K562 (cell line): Measurements from ENCODE around the gene MYBPHL. TPM values are rescaled to one million over a fixed set of nuclear protein-coding genes. Genes with fewer than 3 reads are reported as not detected.

Experiments used
- BCL6 ChIP-seq: fragments of 250-450 bp; sonication (Bioruptor Pico); IDR thresholded peaks from 2 replicates; pipeline ENCODE4 v1.4.0; 2020
- CBFA2T3 ChIP-seq: fragments of 450-650 bp; IDR thresholded peaks from 2 replicates; pipeline ENCODE4 v1.6.1; 2017
- CC2D1A ChIP-seq: fragments of 450-650 bp; IDR thresholded peaks from 2 replicates; pipeline ENCODE4 v1.6.1; 2017; ENCODE audit warnings: mild to moderate bottlenecking
- CEBPB ChIP-seq: fragments of 450-650 bp; IDR thresholded peaks from 2 replicates; pipeline ENCODE4 v1.6.1; 2016; ENCODE audit warnings: missing genetic modification characterization, missing compliant biosample characterization
- CSDE1 ChIP-seq, 2 experiments: fragments of 450-650 bp; IDR thresholded peaks; 2 replicates each; pipeline ENCODE4 v1.6.1; 2016; ENCODE audit warnings: mild to moderate bottlenecking in 1 of 2
- DMBX1 ChIP-seq: fragments of 250-450 bp; sonication (Bioruptor Pico); IDR thresholded peaks from 2 replicates; pipeline ENCODE4 v1.8.0; 2022; ENCODE audit warnings: inconsistent platforms, mild to moderate bottlenecking, moderate library complexity, borderline replicate concordance
- E2F3 ChIP-seq: fragments of 250-450 bp; sonication (Bioruptor Pico); IDR thresholded peaks from 2 replicates; pipeline ENCODE4 v1.4.0; 2020; ENCODE audit warnings: mild to moderate bottlenecking
- ETS2 ChIP-seq: IDR thresholded peaks from 2 replicates; pipeline ENCODE4 v1.6.1; 2016; ENCODE audit warnings: borderline replicate concordance, missing genetic modification characterization, mild to moderate bottlenecking, moderate library complexity, missing compliant biosample characterization; ENCODE audit not compliant: poor library complexity, severe bottlenecking
- HDAC3 ChIP-seq: fragments of 450-650 bp; IDR thresholded peaks from 2 replicates; pipeline ENCODE4 v1.6.1; 2018; ENCODE audit warnings: borderline replicate concordance, mild to moderate bottlenecking, moderate library complexity; ENCODE audit not compliant: partially characterized antibody
- HEY1 ChIP-seq: fragments of 250-450 bp; sonication (Bioruptor Pico); IDR thresholded peaks from 2 replicates; pipeline ENCODE4 v1.5.0; 2020; ENCODE audit warnings: mild to moderate bottlenecking, moderate library complexity, borderline replicate concordance
- MAZ ChIP-seq, 2 experiments: fragments of 450-650 bp in 1 of 2; sonication (generic) in 1 of 2; formaldehyde crosslinking; IDR thresholded peaks in 1 of 2; conservative IDR thresholded peaks in 1 of 2; 2 replicates each; pipeline versions ENCODE4 v1.4.0 to v1.5.0; 2020; ENCODE audit warnings: mild to moderate bottlenecking in 1 of 2, missing genetic modification reagents in 1 of 2
- NR3C1 ChIP-seq: sonication (generic); formaldehyde crosslinking; IDR thresholded peaks from 2 replicates; pipeline ENCODE4 v1.8.1; 2022; ENCODE audit warnings: missing genetic modification reagents
- OTX1 ChIP-seq: fragments of 450-650 bp; formaldehyde crosslinking; IDR thresholded peaks from 2 replicates; pipeline ENCODE4 v1.4.0; 2022; ENCODE audit warnings: mild to moderate bottlenecking
- PATZ1 ChIP-seq: fragments of 250-450 bp; sonication (Bioruptor Pico); IDR thresholded peaks from 2 replicates; pipeline ENCODE4 v1.5.0; 2020; ENCODE audit warnings: mild to moderate bottlenecking, borderline replicate concordance
- PTTG1 ChIP-seq: fragments of 450-650 bp; IDR thresholded peaks from 2 replicates; pipeline ENCODE4 v1.6.1; 2016; ENCODE audit warnings: low read depth, mild to moderate bottlenecking, missing genetic modification characterization, missing compliant biosample characterization
- RAD51 ChIP-seq: fragments of 450-650 bp; IDR thresholded peaks from 2 replicates; pipeline ENCODE4 v1.7.1; 2016; ENCODE audit warnings: low read depth, mild to moderate bottlenecking, borderline replicate concordance
- SRSF7 ChIP-seq: fragments of 200-400 bp; formaldehyde crosslinking; optimal IDR thresholded peaks from 2 replicates; pipeline ENCODE3; 2017; ENCODE audit warnings: mild to moderate bottlenecking, low read depth, low read length
- ZBTB26 ChIP-seq: fragments of 450-650 bp; formaldehyde crosslinking; IDR thresholded peaks from 2 replicates; pipeline ENCODE4 v1.4.0; 2022; ENCODE audit warnings: missing genetic modification characterization
- ZC3H4 ChIP-seq: sonication (generic); formaldehyde crosslinking; IDR thresholded peaks from 2 replicates; pipeline ENCODE4 v1.9.0; 2021; ENCODE audit warnings: missing genetic modification reagents, borderline replicate concordance
- ZNF143 ChIP-seq: sonication (generic); formaldehyde crosslinking; IDR thresholded peaks from 2 replicates; pipeline ENCODE4 v1.9.0; 2022; ENCODE audit warnings: mild to moderate bottlenecking, missing genetic modification reagents
- ZNF224 ChIP-seq: sonication (generic); formaldehyde crosslinking; IDR thresholded peaks from 2 replicates; pipeline ENCODE4 v1.8.0; 2022; ENCODE audit warnings: mild to moderate bottlenecking, missing genetic modification reagents
- ZNF395 ChIP-seq: fragments of 200-800 bp; sonication (Bioruptor generic); IDR thresholded peaks from 2 replicates; pipeline ENCODE4 v1.6.1; 2017; ENCODE audit warnings: missing genetic modification characterization, missing compliant biosample characterization
- ZNF707 ChIP-seq: fragments of 250-450 bp; sonication (Bioruptor Pico); conservative IDR thresholded peaks from 2 replicates; pipeline ENCODE4 v1.8.0; 2022; ENCODE audit warnings: inconsistent platforms, mild to moderate bottlenecking, moderate library complexity
- polyA plus RNA-seq, 8 experiments: library from polyadenylated mRNA; depleted of rRNA in 4 of 8; stranded (reverse) in 5 of 8; unstranded in 3 of 8; fragments of >200 nt; fragmentation: Nextera tagmentation in 2 of 8; fragmentation: Illumina TruSeq in 1 of 8; extraction: Ambion mirVana in 2 of 8; extraction: Trizol in 1 of 8; gene quantifications; 2 replicates each; pipeline versions ENCODE4 v1.2.1 to v1.2.3, GENCODE V29; 2011 to 2014; ENCODE audit warnings: inconsistent platforms in 1 of 8, missing spikeins in 1 of 8
- total RNA-seq, 7 experiments: library from RNA; depleted of rRNA in 6 of 7; stranded (reverse); fragments of >200 nt in 6 of 7; fragmentation: Illumina TruSeq in 2 of 7; extraction: Trizol in 2 of 7; gene quantifications; 2 replicates each; pipeline versions ENCODE4 v1.2.1 to v1.2.3, GENCODE V29; 2011 to 2021; ENCODE audit warnings: low replicate concordance in 1 of 7

The MYBPHL gene
- total and polyA plus RNA-seq, 9 of the 15 experiments (the other 6 are each of a cell fraction or from before 2014, with no cell fraction given): 0.20 to 1.9 (median 0.33) TPM

GRCh38 chr1:109283748-109284600 lies 22.8 kb downstream of the MYBPHL start (continued):
- no peak for TF ChIP-seq HEY1 (CRISPR knock-in tag)
- TF ChIP-seq HDAC3: no peak
- no peak for TF ChIP-seq RAD51
- no peak for TF ChIP-seq MAZ (CRISPR knock-in tag; conservative IDR thresholded peaks at IDR 0.05 in 1 of 2, IDR thresholded peaks at IDR 0.05 in 1 of 2)
- TF ChIP-seq ZC3H4: no peak; the same call in 1 of the 2 replicates
- no peak; the same call in 1 of the 2 replicates for TF ChIP-seq OTX1 (CRISPR knock-in tag)
- TF ChIP-seq ETS2: no peak
- no peak for TF ChIP-seq SRSF7
- no peak for TF ChIP-seq CSDE1 (IDR thresholded peaks at IDR 0.05)
- TF ChIP-seq PATZ1 (CRISPR knock-in tag): no peak
- no peak for TF ChIP-seq DMBX1 (CRISPR knock-in tag)
- no peak for TF ChIP-seq E2F3 (CRISPR knock-in tag)
- 0 out of 2 replicates have a peak, but pooled peaks have one; percentile 11 for TF ChIP-seq ZNF143 (CRISPR knock-in tag)
- TF ChIP-seq ZNF707: no peak
- no peak for TF ChIP-seq BCL6
- TF ChIP-seq ZNF395: peak; percentile 62; the same call in 1 of the 2 replicates
- TF ChIP-seq ZNF224 (CRISPR knock-in tag): no peak
- no peak for TF ChIP-seq ZBTB26 (CRISPR knock-in tag)
- TF ChIP-seq CBFA2T3: no peak
- 0 out of 2 replicates have a peak, but pooled peaks have one; percentile 2 for TF ChIP-seq NR3C1
- no peak for TF ChIP-seq CEBPB (tag)
- TF ChIP-seq CC2D1A: no peak
- no peak for TF ChIP-seq PTTG1
